Keratinocyte (primary cell): Measurements from ENCODE around the gene CTIF. TPM values are rescaled to one million over a fixed set of nuclear protein-coding genes. Genes with fewer than 3 reads are reported as not detected.
"Not testable (repeated sequence)": the region's sequence is repeated elsewhere in the genome, so short reads cannot be mapped to it uniquely, and the experiment has no call there.

Experiments used
- DNase-seq: peaks from one replicate; pipeline ENCODE4 v3.0.0-alpha.2; 2011; ENCODE audit warnings: low read depth, missing footprints, low spot score
- FAIRE-seq: peaks from 2 replicates; lab custom pipeline; 2011; peaks lifted over from hg19 to GRCh38; lab: Jason Lieb, UNC
- H2AFZ ChIP-seq: 2 replicates; pipeline ENCODE4 v1.6.0; 2012; ENCODE audit warnings: low read length, control low read depth, inconsistent platforms; ENCODE audit not compliant: control insufficient read depth
- H3K27ac ChIP-seq: 2 replicates; pipeline ENCODE4 v1.5.1; 2011; ENCODE audit warnings: low read length; ENCODE audit not compliant: control insufficient read depth, insufficient read depth
- H3K27me3 ChIP-seq: 3 replicates; pipeline ENCODE4 v1.6.0; 2011; ENCODE audit warnings: low read length; ENCODE audit not compliant: control insufficient read depth, insufficient read depth; ENCODE audit errors: extremely low read depth
- H3K36me3 ChIP-seq, 2 experiments: 2 replicates in 1 of 2; 3 replicates in 1 of 2; pipeline ENCODE4 v1.5.1; 2011; ENCODE audit warnings: low read length in 2 of 2, mild to moderate bottlenecking in 1 of 2; ENCODE audit not compliant: control insufficient read depth in 2 of 2, insufficient read depth in 2 of 2; ENCODE audit errors: extremely low read depth in 1 of 2
- H3K4me1 ChIP-seq: 3 replicates; pipeline ENCODE4 v1.5.1; 2011; ENCODE audit warnings: low read length; ENCODE audit not compliant: control insufficient read depth, insufficient read depth; ENCODE audit errors: extremely low read depth
- H3K4me2 ChIP-seq: 3 replicates; pipeline ENCODE4 v1.6.0; 2011; ENCODE audit warnings: low read depth, low read length; ENCODE audit not compliant: control insufficient read depth, insufficient read depth; ENCODE audit errors: extremely low read depth
- H3K4me3 ChIP-seq, 3 experiments: fragments of 200-600 bp in 1 of 3; sonication (generic) in 1 of 3; 2 replicates in 2 of 3; 3 replicates in 1 of 3; pipeline ENCODE4 v1.5.1; 2011 to 2016; ENCODE audit warnings: low read length in 3 of 3, mild to moderate bottlenecking in 3 of 3, control low read depth in 2 of 3, inconsistent platforms in 1 of 3, low read depth in 1 of 3, mixed read lengths in 1 of 3, mixed run types in 1 of 3, moderate library complexity in 1 of 3; ENCODE audit not compliant: control insufficient read depth in 2 of 3, insufficient read depth in 2 of 3; ENCODE audit errors: extremely low read depth in 1 of 3
- H3K79me2 ChIP-seq: 2 replicates; pipeline ENCODE4 v1.6.0; 2012; ENCODE audit warnings: low read length; ENCODE audit not compliant: control insufficient read depth, insufficient read depth
- H3K9ac ChIP-seq: 3 replicates; pipeline ENCODE4 v1.6.0; 2011; ENCODE audit warnings: low read length; ENCODE audit not compliant: control insufficient read depth, insufficient read depth; ENCODE audit errors: extremely low read depth
- H3K9me1 ChIP-seq: 3 replicates; pipeline ENCODE4 v1.6.0; 2011; ENCODE audit warnings: low read length; ENCODE audit not compliant: control insufficient read depth, insufficient read depth; ENCODE audit errors: extremely low read depth
- H3K9me3 ChIP-seq: 2 replicates; pipeline ENCODE4 v1.5.1; 2012; ENCODE audit warnings: low read depth, low read length; ENCODE audit not compliant: control insufficient read depth
- H4K20me1 ChIP-seq: 3 replicates; pipeline ENCODE4 v1.6.0; 2011; ENCODE audit warnings: low read length; ENCODE audit not compliant: control insufficient read depth, insufficient read depth; ENCODE audit errors: extremely low read depth
- EZH2 ChIP-seq: IDR thresholded peaks from one replicate; pipeline ENCODE4 v1.6.1; 2012; ENCODE audit warnings: inconsistent platforms, mild to moderate bottlenecking, low read length, moderate library complexity
- dilution Hi-C: fragments of 300-500 bp; cut with MboI; formaldehyde crosslinking; loops from one replicate; pipeline ENCODE4 v1.7.0; 2020; ENCODE audit warnings: low sequenced_read_pairs; ENCODE audit not compliant: extremely low pct_ligation_motif_present
- polyA plus RNA-seq, 5 experiments: library from polyadenylated mRNA; depleted of rRNA in 3 of 5; stranded (reverse) in 3 of 5; stranded (forward) in 1 of 5; unstranded in 1 of 5; fragments of >200 nt; gene quantifications; 1 replicate in 1 of 5; 2 replicates in 3 of 5; 3 replicates in 1 of 5; pipeline versions ENCODE4 v1.2.1 to v1.2.3, GENCODE V29; 2011 to 2012; ENCODE audit warnings: missing spikeins in 2 of 5, low read depth in 1 of 5, low replicate concordance in 1 of 5
- TF ChIP-seq, protein P1 (sequence below), 3 experiments: IDR thresholded peaks in 1 of 3; conservative IDR thresholded peaks in 1 of 3; optimal IDR thresholded peaks in 1 of 3; 2 replicates in 2 of 3; 3 replicates in 1 of 3; pipeline versions ENCODE3 to v1.5.1; 2011; ENCODE audit warnings: low read length in 3 of 3, mild to moderate bottlenecking in 3 of 3, moderate library complexity in 2 of 3, control low read depth in 1 of 3, inconsistent platforms in 1 of 3; ENCODE audit not compliant: insufficient read depth in 2 of 3; ENCODE audit errors: extremely low read depth in 1 of 3

Gene CTIF
- polyA plus RNA-seq, 1 donor (not counting 4 experiments of a cell fraction or from before 2014, with no cell fraction given): 15.0 TPM

DNA sequence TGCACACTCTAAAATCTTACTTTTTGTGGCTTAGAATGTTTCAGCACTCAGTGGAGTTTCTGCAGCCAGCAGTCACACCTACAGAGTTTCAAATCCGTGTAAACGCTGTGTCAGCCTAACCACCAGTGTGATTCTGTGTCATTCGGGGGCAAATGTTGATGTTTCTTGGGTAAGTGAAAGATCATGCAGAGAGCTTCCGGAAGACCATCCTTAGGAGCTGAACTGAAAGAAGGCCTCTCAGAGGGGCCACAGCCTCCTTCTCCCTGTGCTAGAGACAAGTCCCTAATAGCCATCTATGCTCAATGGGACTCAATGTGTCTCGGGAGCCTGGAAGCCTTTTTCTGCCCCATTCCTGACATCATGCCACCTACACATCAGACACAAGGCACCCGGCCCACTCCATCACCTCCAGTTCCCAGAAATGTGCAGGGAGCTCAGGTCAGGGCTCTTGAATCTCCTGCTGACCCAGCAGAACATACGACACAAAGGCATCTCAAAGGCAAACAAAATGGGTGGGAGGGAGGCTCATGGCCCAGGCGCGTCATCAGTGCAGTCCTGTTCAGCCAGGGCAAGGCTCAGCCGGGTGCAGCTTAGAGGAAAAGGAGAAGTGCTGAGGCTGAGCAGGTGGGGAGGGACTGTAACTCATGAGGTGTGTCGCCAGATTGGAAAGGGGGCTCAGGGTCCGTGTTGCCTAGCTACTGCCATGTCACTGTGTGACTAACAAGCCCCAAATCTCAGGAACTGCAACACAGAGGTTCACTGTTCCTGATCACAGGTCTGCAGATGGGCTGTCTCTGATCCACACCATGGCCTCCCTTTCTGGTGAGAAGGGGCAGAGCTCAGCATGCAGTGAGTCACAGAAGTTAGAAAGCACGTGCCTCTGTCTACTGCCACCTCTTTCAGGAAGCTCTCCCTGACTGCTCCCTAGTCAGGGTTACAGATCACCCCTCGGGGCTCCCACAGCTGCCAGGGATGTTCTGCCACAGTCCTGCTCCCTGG is 329.9 kb downstream of the CTIF start:
- no peak overlapping the region for H3K4me2 ChIP-seq
- FAIRE-seq: no peak
- no peak for DNase-seq
- H4K20me1 ChIP-seq: no peaks in the 10 kb centered on the region
- H3K9me1 ChIP-seq: no peaks in the 10 kb centered on the region
- dilution Hi-C loops: no loop called here
- peaks cover 10% of the 10 kb centered on the region for H3K4me1 ChIP-seq
- no peak for TF ChIP-seq EZH2
- TF ChIP-seq, protein P1, sequence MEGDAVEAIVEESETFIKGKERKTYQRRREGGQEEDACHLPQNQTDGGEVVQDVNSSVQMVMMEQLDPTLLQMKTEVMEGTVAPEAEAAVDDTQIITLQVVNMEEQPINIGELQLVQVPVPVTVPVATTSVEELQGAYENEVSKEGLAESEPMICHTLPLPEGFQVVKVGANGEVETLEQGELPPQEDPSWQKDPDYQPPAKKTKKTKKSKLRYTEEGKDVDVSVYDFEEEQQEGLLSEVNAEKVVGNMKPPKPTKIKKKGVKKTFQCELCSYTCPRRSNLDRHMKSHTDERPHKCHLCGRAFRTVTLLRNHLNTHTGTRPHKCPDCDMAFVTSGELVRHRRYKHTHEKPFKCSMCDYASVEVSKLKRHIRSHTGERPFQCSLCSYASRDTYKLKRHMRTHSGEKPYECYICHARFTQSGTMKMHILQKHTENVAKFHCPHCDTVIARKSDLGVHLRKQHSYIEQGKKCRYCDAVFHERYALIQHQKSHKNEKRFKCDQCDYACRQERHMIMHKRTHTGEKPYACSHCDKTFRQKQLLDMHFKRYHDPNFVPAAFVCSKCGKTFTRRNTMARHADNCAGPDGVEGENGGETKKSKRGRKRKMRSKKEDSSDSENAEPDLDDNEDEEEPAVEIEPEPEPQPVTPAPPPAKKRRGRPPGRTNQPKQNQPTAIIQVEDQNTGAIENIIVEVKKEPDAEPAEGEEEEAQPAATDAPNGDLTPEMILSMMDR (optimal IDR thresholded peaks at IDR 0.05 in 1 of 3, IDR thresholded peaks at IDR 0.05 in 1 of 3, conservative IDR thresholded peaks at IDR 0.05 in 1 of 3; ENCODE audit: extremely low read depth in 1 of 3, insufficient read depth in 2 of 3, low read length in 3 of 3): no peak
- no peaks in the 10 kb centered on the region for H3K79me2 ChIP-seq
- H3K27ac ChIP-seq: no peak overlapping the region
- H2AFZ ChIP-seq: no peak overlapping the region
- H3K4me3 ChIP-seq: no peak overlapping the region
- H3K9ac ChIP-seq: no peak overlapping the region
- no peaks in the 10 kb centered on the region for H3K36me3 ChIP-seq
- no peaks in the 10 kb centered on the region for H3K27me3 ChIP-seq
- no peaks in the 10 kb centered on the region for H3K9me3 ChIP-seq

DNA sequence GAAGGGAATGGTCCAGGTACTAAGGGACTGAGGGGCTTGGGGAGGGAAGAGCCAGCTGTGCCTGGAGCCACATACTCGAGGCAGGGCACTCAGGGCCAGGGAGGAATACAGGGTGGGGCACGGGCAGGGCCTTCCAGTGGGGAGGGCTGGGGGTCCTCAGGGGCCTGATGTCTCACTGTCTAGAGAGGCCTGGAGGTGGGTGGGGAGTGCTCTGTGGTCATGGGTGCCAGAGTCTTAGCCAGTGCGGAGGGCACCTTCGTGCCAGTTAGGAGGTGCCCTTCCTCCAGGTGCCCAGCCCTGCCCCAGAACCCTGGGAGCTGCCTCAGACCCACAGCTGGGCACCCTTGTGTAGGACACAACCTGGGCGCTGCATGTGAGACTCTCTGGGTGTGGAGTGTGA is 330.8 kb downstream of the CTIF start:
- Histone ChIP-seq H2AFZ (no peak overlapping the region), H3K27ac (no peak overlapping the region), H3K27me3 (no peaks in the 10 kb centered on the region), H3K4me1 (peaks cover 10% of the 10 kb centered on the region), H3K4me2 (no peak overlapping the region), H3K79me2 (no peaks in the 10 kb centered on the region), H4K20me1 (no peaks in the 10 kb centered on the region), H3K4me3 (no peak overlapping the region), H3K36me3 (no peaks in the 10 kb centered on the region), H3K9ac (no peak overlapping the region), H3K9me3 (no peaks in the 10 kb centered on the region), H3K9me1 (no peaks in the 10 kb centered on the region)
- TF ChIP-seq, protein P1 (optimal IDR thresholded peaks at IDR 0.05 in 1 of 3, IDR thresholded peaks at IDR 0.05 in 1 of 3, conservative IDR thresholded peaks at IDR 0.05 in 1 of 3; ENCODE audit: extremely low read depth in 1 of 3, insufficient read depth in 2 of 3, low read length in 3 of 3): no peak
- TF ChIP-seq EZH2: no peak
- FAIRE-seq: no peak
- no peak for DNase-seq
- dilution Hi-C loops: no loop called here

DNA sequence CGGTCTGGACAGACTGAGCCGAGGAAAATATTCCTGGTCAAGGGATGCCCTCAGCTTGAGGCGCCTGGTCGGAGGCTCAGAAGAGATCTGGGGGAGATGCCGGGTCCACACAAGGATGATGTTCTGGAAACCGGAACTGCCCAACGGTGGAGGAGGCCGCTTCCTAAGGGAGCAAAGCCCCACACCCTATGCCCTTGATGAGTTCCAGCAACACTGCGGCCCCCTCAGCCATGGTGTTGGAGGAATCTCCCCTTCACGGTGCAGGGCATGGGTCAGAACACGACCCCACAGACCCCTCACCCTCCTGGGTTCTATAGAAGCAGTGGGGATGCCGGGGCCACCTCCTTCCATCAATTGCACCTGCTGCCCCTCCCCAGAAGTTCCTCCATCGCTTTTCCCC is 332.1 kb downstream of the CTIF start:
- FAIRE-seq, H4K20me1 ChIP-seq, H3K27me3 ChIP-seq, H3K4me3 ChIP-seq, DNase-seq, H3K9ac ChIP-seq, H3K36me3 ChIP-seq, H3K79me2 ChIP-seq, H3K9me3 ChIP-seq, H3K27ac ChIP-seq, H3K9me1 ChIP-seq, H3K4me2 ChIP-seq, H3K4me1 ChIP-seq, dilution Hi-C loops, H2AFZ ChIP-seq: not testable (repeated sequence)
